Endothelial cell of umbilical vein (primary cell): Measurements from ENCODE around the gene C4orf50. TPM values are rescaled to one million over a fixed set of nuclear protein-coding genes. Genes with fewer than 3 reads are reported as not detected.

Experiments
- BruUV-seq: library from RNA; stranded (reverse); fragments of 400-500 nt; replicated peaks from 2 replicates; lab custom pipeline; 2021; lab: Mats Ljungman, UMichigan
- CTCF ChIA-PET: fragments of 300-600, 350-600 bp; sonication (Branson Sonifier 250); formaldehyde crosslinking; loops from one replicate; lab custom pipeline; 2021; ENCODE audit warnings: antibody characterized with exemption, inconsistent platforms; lab: Charles Lee
- POLR2A ChIA-PET: fragments of 300-600, 350-600 bp; sonication (Branson Sonifier 250); formaldehyde crosslinking; loops from one replicate; lab custom pipeline; 2021; ENCODE audit warnings: antibody characterized with exemption, inconsistent platforms; lab: Charles Lee
- DNase-seq: peaks from one replicate; pipeline ENCODE4 v3.0.0-alpha.2; 2011; ENCODE audit warnings: low read depth, low spot score
- FAIRE-seq: peaks from 2 replicates; lab custom pipeline; 2011; peaks lifted over from hg19 to GRCh38; lab: Jason Lieb, UNC
- H2AFZ ChIP-seq: 2 replicates; pipeline ENCODE4 v1.6.0; 2012; ENCODE audit warnings: low read depth, low read length, control low read depth, inconsistent platforms
- H3K27ac ChIP-seq: 2 replicates; pipeline ENCODE4 v1.5.1; 2011; ENCODE audit warnings: low read depth, mild to moderate bottlenecking, control low read depth, low read length, moderate library complexity; ENCODE audit not compliant: insufficient read depth
- H3K27me3 ChIP-seq, 2 experiments: 2 replicates each; pipeline versions ENCODE4 v1.6.0 to v1.6.1; 2011; ENCODE audit warnings: low read length in 2 of 2, mixed read lengths in 1 of 2; ENCODE audit not compliant: control insufficient read depth in 2 of 2, insufficient read depth in 2 of 2
- H3K36me3 ChIP-seq, 2 experiments: 2 replicates in 1 of 2; 3 replicates in 1 of 2; pipeline ENCODE4 v1.5.1; 2011; ENCODE audit warnings: low read length in 2 of 2, mild to moderate bottlenecking in 1 of 2, moderate library complexity in 1 of 2; ENCODE audit not compliant: control insufficient read depth in 2 of 2, insufficient read depth in 2 of 2; ENCODE audit errors: extremely low read depth in 1 of 2
- H3K4me1 ChIP-seq: 3 replicates; pipeline ENCODE4 v1.5.1; 2011; ENCODE audit warnings: mild to moderate bottlenecking, low read length; ENCODE audit not compliant: control insufficient read depth, insufficient read depth; ENCODE audit errors: extremely low read depth
- H3K4me2 ChIP-seq: 2 replicates; pipeline ENCODE4 v1.6.1; 2011; ENCODE audit warnings: low read length, control low read depth, mixed read lengths; ENCODE audit not compliant: insufficient read depth
- H3K4me3 ChIP-seq, 3 experiments: fragments of 200-600 bp in 1 of 3; sonication (generic), shearing (Covaris generic) in 1 of 3; replicated peaks in 1 of 3; 2 replicates each; pipeline ENCODE4 v1.5.1; 2011 to 2016; ENCODE audit warnings: control low read depth in 3 of 3, low read length in 3 of 3, mild to moderate bottlenecking in 2 of 3, inconsistent platforms in 1 of 3, low read depth in 1 of 3, moderate library complexity in 1 of 3; ENCODE audit not compliant: insufficient read depth in 1 of 3
- H3K79me2 ChIP-seq: 2 replicates; pipeline ENCODE4 v1.6.0; 2012; ENCODE audit warnings: low read length, inconsistent platforms; ENCODE audit not compliant: control insufficient read depth, insufficient read depth
- H3K9ac ChIP-seq: replicated peaks from 2 replicates; pipeline ENCODE3; 2011; ENCODE audit warnings: low read length, control low read depth; ENCODE audit not compliant: insufficient read depth; ENCODE audit errors: extremely low read depth
- H3K9me1 ChIP-seq: replicated peaks from 3 replicates; pipeline ENCODE4 v1.6.0; 2011; ENCODE audit warnings: mild to moderate bottlenecking, low read length; ENCODE audit not compliant: control insufficient read depth, insufficient read depth; ENCODE audit errors: extremely low read depth
- H3K9me3 ChIP-seq: replicated peaks from 2 replicates; pipeline ENCODE4 v1.5.1; 2012; ENCODE audit warnings: low read length, inconsistent platforms; ENCODE audit not compliant: control insufficient read depth, insufficient read depth
- H4K20me1 ChIP-seq: replicated peaks from 2 replicates; pipeline ENCODE3; 2011; ENCODE audit warnings: mild to moderate bottlenecking, low read length; ENCODE audit not compliant: control insufficient read depth, insufficient read depth; ENCODE audit errors: extremely low read depth
- EZH2 ChIP-seq: IDR thresholded peaks from 2 replicates; pipeline ENCODE4 v1.6.1; 2012; ENCODE audit warnings: borderline replicate concordance, low read depth, mild to moderate bottlenecking, moderate library complexity, low read length, inconsistent platforms; ENCODE audit not compliant: severe bottlenecking
- FOS ChIP-seq: IDR thresholded peaks from 2 replicates; pipeline ENCODE4 v1.6.1; 2011; ENCODE audit warnings: mild to moderate bottlenecking, low read length, moderate library complexity, borderline replicate concordance; ENCODE audit not compliant: insufficient read depth
- GATA2 ChIP-seq: IDR thresholded peaks from 2 replicates; pipeline ENCODE4 v1.7.0; 2011; ENCODE audit warnings: low read depth, mild to moderate bottlenecking, moderate library complexity, mixed read lengths, low read length; ENCODE audit not compliant: insufficient read length, insufficient read depth
- JUN ChIP-seq: IDR thresholded peaks from 2 replicates; pipeline ENCODE4 v1.6.1; 2011; ENCODE audit warnings: borderline replicate concordance, low read depth; ENCODE audit not compliant: insufficient read length, insufficient read depth
- POLR2A ChIP-seq: IDR thresholded peaks from 2 replicates; pipeline ENCODE4 v1.6.1; 2012; ENCODE audit warnings: low read depth, mild to moderate bottlenecking, control low read depth, low read length
- POLR2AphosphoS5 ChIP-seq: IDR thresholded peaks from 2 replicates; pipeline ENCODE4 v1.6.1; 2012; ENCODE audit warnings: low read depth, mild to moderate bottlenecking, control low read depth, low read length, moderate library complexity; ENCODE audit not compliant: insufficient read depth
- dilution Hi-C: fragments of 300-500 bp; cut with MboI; formaldehyde crosslinking; loops from one replicate; pipeline ENCODE4 v1.15.0; 2019; ENCODE audit warnings: low sequenced_read_pairs; ENCODE audit not compliant: extremely low pct_ligation_motif_present
- intact Hi-C: fragments of 100-400 bp; cut with micrococcal nuclease; formaldehyde crosslinking; loops from one replicate; pipeline ENCODE4 v1.10.0; 2022
- polyA plus RNA-seq, 4 experiments: library from polyadenylated mRNA; depleted of rRNA in 3 of 4; stranded (reverse) in 3 of 4; unstranded in 1 of 4; fragments of >200 nt; gene quantifications; 2 replicates each; pipeline versions ENCODE4 v1.2.1 to v1.2.3, GENCODE V29; 2011 to 2012; ENCODE audit warnings: missing spikeins in 1 of 4
- total RNA-seq: library from RNA; stranded (reverse); gene quantifications from 2 replicates; pipeline ENCODE4 v1.2.3, GENCODE V29; 2021

C4orf50 gene
- total and polyA plus RNA-seq, 2 donors (not counting 3 experiments of a cell fraction or from before 2014, with no cell fraction given) = not detected

- BruUV-seq = no TSS peak
- H3K27ac ChIP-seq = no peak overlapping the region
- no peak for DNase-seq
- dilution Hi-C loops = no loop called here
- no peaks in the 10 kb centered on the region for H3K9me1 ChIP-seq
- H3K4me2 ChIP-seq = no peak overlapping the region
- H3K4me1 ChIP-seq = no peaks in the 10 kb centered on the region
- TF ChIP-seq POLR2A (no peak), GATA2 (no peak), FOS (no peak)
- H3K9me3 ChIP-seq = no peaks in the 10 kb centered on the region
- no peak for FAIRE-seq
- intact Hi-C loops = no loop called here
- H3K9ac ChIP-seq = no peak overlapping the region
- H3K4me3 ChIP-seq = no peak overlapping the region
- H4K20me1 ChIP-seq = no peaks in the 10 kb centered on the region
- ChIA-PET CTCF (no interaction called here), POLR2A (no interaction called here)
- no peaks in the 10 kb centered on the region for H3K36me3 ChIP-seq
- no peak overlapping the region for H2AFZ ChIP-seq
- no peaks in the 10 kb centered on the region for H3K79me2 ChIP-seq
- H3K27me3 ChIP-seq = no peaks in the 10 kb centered on the region
Observed at GRCh38 chr4:6058531-6059374, 40.5 kb upstream of the C4orf50 start.

- Histone ChIP-seq H3K4me3 (no peak overlapping the region), H3K79me2 (no peaks in the 10 kb centered on the region), H3K9me3 (no peaks in the 10 kb centered on the region), H4K20me1 (no peaks in the 10 kb centered on the region), H3K4me2 (no peak overlapping the region), H3K27me3 (no peaks in the 10 kb centered on the region), H3K4me1 (no peaks in the 10 kb centered on the region), H3K9me1 (no peaks in the 10 kb centered on the region), H3K9ac (no peak overlapping the region), H2AFZ (no peak overlapping the region), H3K27ac (no peak overlapping the region), H3K36me3 (no peaks in the 10 kb centered on the region)
- POLR2A ChIA-PET = no interaction called here
- DNase-seq (no peak), FAIRE-seq (no peak)
- intact Hi-C loops (no loop called here), dilution Hi-C loops (no loop called here)
- BruUV-seq = no TSS peak
- TF ChIP-seq EZH2 = no peak
- no peak for TF ChIP-seq FOS
- no peak for TF ChIP-seq JUN
- no peak for TF ChIP-seq POLR2AphosphoS5
- no peak for TF ChIP-seq GATA2
- CTCF ChIA-PET = no interaction called here
Observed at GRCh38 chr4:6056976-6057766, 38.9 kb upstream of the C4orf50 start.
